HCT116 (cell line): ENCODE results near the gene NPNT. TPM values are rescaled to one million over a fixed set of nuclear protein-coding genes. Genes with fewer than 3 reads are reported as not detected.
"Not testable (repeated sequence)": the region's sequence is repeated elsewhere in the genome, so short reads cannot be mapped to it uniquely, and the experiment has no call there.

Experiments used
- ATAC-seq: fragments of 200-7000 bp; cut with Tn5 transposase; 2 replicates; pipeline ENCODE4 v1.9.1; 2020; ENCODE audit warnings: mild to moderate bottlenecking, moderate library complexity
- BruUV-seq: library from RNA; stranded (reverse); fragments of 400-500 nt; replicated peaks from 2 replicates; lab custom pipeline; 2021; lab: Mats Ljungman, UMichigan
- CTCF ChIA-PET: fragments of 300-600 bp; sonication (Branson Sonifier 250); formaldehyde crosslinking; loops from one replicate; lab custom pipeline; 2021; ENCODE audit warnings: antibody characterized with exemption; lab: Charles Lee
- POLR2A ChIA-PET: fragments of 300-600, 350-600 bp; sonication (Branson Sonifier 250); formaldehyde crosslinking; loops from one replicate; lab custom pipeline; 2021; ENCODE audit warnings: antibody characterized with exemption; lab: Charles Lee
- RAD21 ChIA-PET, 2 experiments: fragments of 300-600 bp; sonication (Branson Sonifier 250); formaldehyde crosslinking; loops; one replicate each; lab custom pipeline; 2023; ENCODE audit warnings: low total read pairs in 2 of 2; ENCODE audit not compliant: uncharacterized antibody in 2 of 2, unreplicated experiment in 2 of 2, low non-redundant PET in 1 of 2; lab: Charles Lee
- DNase-seq: peaks from one replicate; pipeline ENCODE4 v3.0.0-alpha.2; 2010; ENCODE audit warnings: low read depth, low spot score
- H2AFZ ChIP-seq: fragments of 200-600 bp; shearing (Covaris generic), sonication (generic); 2 replicates; pipeline ENCODE4 v1.6.1; 2017; ENCODE audit warnings: low read depth, mixed run types, mixed read lengths, antibody characterized with exemption, low read length; ENCODE audit not compliant: poor library complexity, severe bottlenecking
- H3K27ac ChIP-seq: 2 replicates; pipeline ENCODE4 v1.5.1; 2012; ENCODE audit warnings: low read depth, low read length
- H3K27me3 ChIP-seq: fragments of 200-600 bp; sonication (generic); 2 replicates; pipeline ENCODE4 v1.6.1; 2016; ENCODE audit warnings: mixed run types, low read length, mixed read lengths; ENCODE audit not compliant: insufficient read depth
- H3K36me3 ChIP-seq, 2 experiments: fragments of 200-500 bp in 1 of 2; fragments of 200-600 bp in 1 of 2; sonication (Bioruptor generic) in 1 of 2; sonication (generic) in 1 of 2; 2 replicates each; pipeline versions ENCODE4 v1.5.1 to v1.6.1; 2014 to 2016; ENCODE audit warnings: low read length in 2 of 2, inconsistent platforms in 1 of 2, mixed read lengths in 1 of 2, mixed run types in 1 of 2; ENCODE audit not compliant: insufficient read depth in 2 of 2, control insufficient read depth in 1 of 2
- H3K4me1 ChIP-seq, 2 experiments: fragments of 200-600 bp in 1 of 2; sonication (generic) in 1 of 2; 2 replicates each; pipeline versions ENCODE4 v1.5.1 to v1.6.1; 2012 to 2017; ENCODE audit warnings: low read length in 2 of 2, inconsistent platforms in 1 of 2, mild to moderate bottlenecking in 1 of 2, mixed read lengths in 1 of 2, mixed run types in 1 of 2, moderate library complexity in 1 of 2; ENCODE audit not compliant: insufficient read depth in 2 of 2, control insufficient read depth in 1 of 2
- H3K4me2 ChIP-seq: fragments of 200-600 bp; sonication (generic); 2 replicates; pipeline ENCODE4 v1.6.1; 2017; ENCODE audit warnings: mixed run types, low read length, mixed read lengths
- H3K4me3 ChIP-seq, 2 experiments: fragments of 200-600 bp in 1 of 2; sonication (generic) in 1 of 2; replicated peaks in 1 of 2; 2 replicates each; pipeline ENCODE4 v1.5.1; 2011 to 2016; ENCODE audit warnings: low read length in 2 of 2, control low read depth in 1 of 2, low read depth in 1 of 2, mild to moderate bottlenecking in 1 of 2, mixed read lengths in 1 of 2, mixed run types in 1 of 2
- H3K79me2 ChIP-seq: fragments of 200-600 bp; sonication (generic); 2 replicates; pipeline ENCODE4 v1.6.1; 2017; ENCODE audit warnings: mild to moderate bottlenecking, mixed run types, low read length, moderate library complexity, mixed read lengths; ENCODE audit not compliant: insufficient read depth
- H3K9ac ChIP-seq: fragments of 200-600 bp; sonication (generic); 2 replicates; pipeline ENCODE4 v1.6.1; 2016; ENCODE audit warnings: low read length, mixed read lengths
- H3K9me2 ChIP-seq: fragments of 200-600 bp; sonication (generic), shearing (Covaris generic); 2 replicates; pipeline ENCODE4 v1.6.1; 2017; ENCODE audit warnings: mixed run types, mild to moderate bottlenecking, moderate library complexity; ENCODE audit not compliant: insufficient read depth
- H3K9me3 ChIP-seq, 2 experiments: fragments of 200-500 bp in 1 of 2; fragments of 200-600 bp in 1 of 2; sonication (Bioruptor generic) in 1 of 2; sonication (generic) in 1 of 2; 2 replicates each; pipeline ENCODE4 v1.6.1; 2014 to 2017; ENCODE audit warnings: low read length in 2 of 2, mixed read lengths in 2 of 2, inconsistent platforms in 1 of 2, low read depth in 1 of 2, mild to moderate bottlenecking in 1 of 2, mixed run types in 1 of 2, moderate library complexity in 1 of 2; ENCODE audit not compliant: control insufficient read depth in 1 of 2, insufficient read depth in 1 of 2
- H4K20me1 ChIP-seq: fragments of 200-600 bp; sonication (generic), shearing (Covaris generic); 2 replicates; pipeline ENCODE4 v1.6.1; 2017; ENCODE audit warnings: mixed run types, mild to moderate bottlenecking, moderate library complexity; ENCODE audit not compliant: insufficient read depth
- FOSL1 ChIP-seq: IDR thresholded peaks from 2 replicates; pipeline ENCODE4 v1.6.1; 2012; ENCODE audit warnings: low read depth
- POLR2AphosphoS5 ChIP-seq: IDR thresholded peaks from 2 replicates; pipeline ENCODE4 v1.6.1; 2011; ENCODE audit warnings: mild to moderate bottlenecking, low read depth, low read length, moderate library complexity
- intact Hi-C: fragments of 100-400 bp; cut with micrococcal nuclease; formaldehyde crosslinking; loops from 2 replicates; pipeline ENCODE4 v1.10.0; 2022
- total RNA-seq: library from RNA; stranded (reverse); gene quantifications from one replicate; pipeline ENCODE4 v1.2.1, GENCODE V29; 2021; ENCODE audit not compliant: unreplicated experiment
- TF ChIP-seq, protein P1 (sequence below): IDR thresholded peaks from 2 replicates; pipeline ENCODE4 v1.6.1; 2012; ENCODE audit warnings: low read depth

NPNT gene
- total RNA-seq, 1 experiment from 2014 or later, result 15.8 TPM

DNA sequence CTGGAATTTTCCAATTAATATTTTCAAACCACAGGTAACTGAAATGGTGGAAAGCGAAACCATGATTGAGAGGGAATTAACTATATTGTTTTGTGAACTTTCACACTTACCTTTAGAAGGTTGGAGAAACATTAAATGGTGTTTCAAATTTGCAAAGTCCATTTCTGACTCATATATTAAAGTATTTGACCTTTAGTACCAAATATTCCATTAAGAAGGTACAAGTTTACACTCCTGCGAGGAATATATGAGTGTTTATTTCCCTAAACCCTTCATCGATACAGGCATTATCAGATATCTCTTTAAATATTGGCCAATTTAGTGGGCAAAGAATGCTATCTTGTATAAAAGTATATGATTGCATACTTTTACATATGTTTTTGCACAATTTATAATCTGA is 44.1 kb upstream of the NPNT start:
- ATAC-seq, result no peak
- RAD21 ChIA-PET, result no interaction called here
- TF ChIP-seq POLR2AphosphoS5 (no peak), FOSL1 (no peak)
- TF ChIP-seq, protein P1, sequence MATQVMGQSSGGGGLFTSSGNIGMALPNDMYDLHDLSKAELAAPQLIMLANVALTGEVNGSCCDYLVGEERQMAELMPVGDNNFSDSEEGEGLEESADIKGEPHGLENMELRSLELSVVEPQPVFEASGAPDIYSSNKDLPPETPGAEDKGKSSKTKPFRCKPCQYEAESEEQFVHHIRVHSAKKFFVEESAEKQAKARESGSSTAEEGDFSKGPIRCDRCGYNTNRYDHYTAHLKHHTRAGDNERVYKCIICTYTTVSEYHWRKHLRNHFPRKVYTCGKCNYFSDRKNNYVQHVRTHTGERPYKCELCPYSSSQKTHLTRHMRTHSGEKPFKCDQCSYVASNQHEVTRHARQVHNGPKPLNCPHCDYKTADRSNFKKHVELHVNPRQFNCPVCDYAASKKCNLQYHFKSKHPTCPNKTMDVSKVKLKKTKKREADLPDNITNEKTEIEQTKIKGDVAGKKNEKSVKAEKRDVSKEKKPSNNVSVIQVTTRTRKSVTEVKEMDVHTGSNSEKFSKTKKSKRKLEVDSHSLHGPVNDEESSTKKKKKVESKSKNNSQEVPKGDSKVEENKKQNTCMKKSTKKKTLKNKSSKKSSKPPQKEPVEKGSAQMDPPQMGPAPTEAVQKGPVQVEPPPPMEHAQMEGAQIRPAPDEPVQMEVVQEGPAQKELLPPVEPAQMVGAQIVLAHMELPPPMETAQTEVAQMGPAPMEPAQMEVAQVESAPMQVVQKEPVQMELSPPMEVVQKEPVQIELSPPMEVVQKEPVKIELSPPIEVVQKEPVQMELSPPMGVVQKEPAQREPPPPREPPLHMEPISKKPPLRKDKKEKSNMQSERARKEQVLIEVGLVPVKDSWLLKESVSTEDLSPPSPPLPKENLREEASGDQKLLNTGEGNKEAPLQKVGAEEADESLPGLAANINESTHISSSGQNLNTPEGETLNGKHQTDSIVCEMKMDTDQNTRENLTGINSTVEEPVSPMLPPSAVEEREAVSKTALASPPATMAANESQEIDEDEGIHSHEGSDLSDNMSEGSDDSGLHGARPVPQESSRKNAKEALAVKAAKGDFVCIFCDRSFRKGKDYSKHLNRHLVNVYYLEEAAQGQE, result no peak

DNA sequence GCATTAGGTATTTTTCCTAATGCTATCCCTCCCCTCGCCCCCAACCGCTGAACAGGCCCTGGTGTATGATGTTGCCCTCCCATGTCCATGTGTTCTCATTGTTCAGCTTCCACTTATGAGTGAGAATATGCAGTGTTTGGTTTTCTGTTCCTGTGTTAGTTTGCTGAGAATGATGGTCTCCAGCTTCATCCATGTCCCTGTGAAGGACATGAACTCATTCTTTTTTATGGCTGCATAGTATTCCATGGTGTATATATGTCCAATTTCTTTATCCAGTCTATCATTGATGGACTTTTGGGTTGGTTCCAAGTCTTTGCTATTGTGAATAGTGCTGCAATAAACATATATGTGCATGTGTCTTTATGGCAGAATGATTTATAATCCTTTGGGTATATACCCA is 43.0 kb upstream of the NPNT start:
- ATAC-seq, H3K4me3 ChIP-seq, H4K20me1 ChIP-seq, BruUV-seq, H3K27ac ChIP-seq, H3K4me2 ChIP-seq, H3K27me3 ChIP-seq, H3K4me1 ChIP-seq, DNase-seq, H3K79me2 ChIP-seq, POLR2A ChIA-PET, RAD21 ChIA-PET, CTCF ChIA-PET, H3K36me3 ChIP-seq, H3K9ac ChIP-seq, H3K9me2 ChIP-seq, H3K9me3 ChIP-seq, H2AFZ ChIP-seq, intact Hi-C loops: not testable (repeated sequence)

More for the DNA sequence above, 44.1 kb upstream of the NPNT start:
- H2AFZ ChIP-seq, result no peak overlapping the region
- H3K9me3 ChIP-seq, result no peaks in the 10 kb centered on the region
- no peaks in the 10 kb centered on the region for H3K9me2 ChIP-seq
- no peak overlapping the region for H3K27ac ChIP-seq
- H3K27me3 ChIP-seq, result no peaks in the 10 kb centered on the region
- H3K36me3 ChIP-seq, result no peaks in the 10 kb centered on the region
- ChIA-PET POLR2A (no interaction called here), CTCF (no interaction called here)
- no peak overlapping the region for H3K4me2 ChIP-seq
- H4K20me1 ChIP-seq, result no peaks in the 10 kb centered on the region
- no TSS peak for BruUV-seq
- intact Hi-C loops, result no loop called here
- no peak overlapping the region for H3K4me3 ChIP-seq
- no peak overlapping the region for H3K9ac ChIP-seq
- no peak for DNase-seq
- peaks cover 0 to 7% of the 10 kb centered on the region in 2 experiments; a peak in 1 of 4 replicates for H3K4me1 ChIP-seq
- H3K79me2 ChIP-seq, result no peaks in the 10 kb centered on the region
